ENCODE data around the gene LACC1. TPM values are rescaled to one million over a fixed set of nuclear protein-coding genes. Genes with fewer than 3 reads are reported as not detected.

LACC1 gene
- total and polyA plus RNA-seq, 10 donors = 3.0 to 17.6 (median 11.4) TPM

GRCh38 chr13:43852923-43853404 lies 26.7 kb upstream of the LACC1 start:
- Histone ChIP-seq H3K27me3 (replicated peaks in 1 of 7) (no peaks in the 10 kb centered on the region), H3K9me3 (peaks cover 25 to 69% (median 66%) of the 10 kb centered on the region in 8 donors), H3K4me3 (no peak overlapping the region), H3K36me3 (peaks cover 0 to 41% (median 2%) of the 10 kb centered on the region in 6 donors), H3K4me1 (peaks cover 0 to 4% (median 0%) of the 10 kb centered on the region in 6 donors), H3K27ac (no peak overlapping the region)
- DNase-seq = no peak
- intact Hi-C loops (cut with DNase I; ENCODE audit: low total_unique reads) = no loop called here
- WGBS, 5 donors = 75 to 100% (median 97%) methylated on average over 1 of the region's 1 CpG
- TF ChIP-seq POLR2A (IDR thresholded peaks at IDR 0.05) = no peak
- TF ChIP-seq POLR2AphosphoS5 (IDR thresholded peaks at IDR 0.05) = no peak
- TF ChIP-seq, protein P1, sequence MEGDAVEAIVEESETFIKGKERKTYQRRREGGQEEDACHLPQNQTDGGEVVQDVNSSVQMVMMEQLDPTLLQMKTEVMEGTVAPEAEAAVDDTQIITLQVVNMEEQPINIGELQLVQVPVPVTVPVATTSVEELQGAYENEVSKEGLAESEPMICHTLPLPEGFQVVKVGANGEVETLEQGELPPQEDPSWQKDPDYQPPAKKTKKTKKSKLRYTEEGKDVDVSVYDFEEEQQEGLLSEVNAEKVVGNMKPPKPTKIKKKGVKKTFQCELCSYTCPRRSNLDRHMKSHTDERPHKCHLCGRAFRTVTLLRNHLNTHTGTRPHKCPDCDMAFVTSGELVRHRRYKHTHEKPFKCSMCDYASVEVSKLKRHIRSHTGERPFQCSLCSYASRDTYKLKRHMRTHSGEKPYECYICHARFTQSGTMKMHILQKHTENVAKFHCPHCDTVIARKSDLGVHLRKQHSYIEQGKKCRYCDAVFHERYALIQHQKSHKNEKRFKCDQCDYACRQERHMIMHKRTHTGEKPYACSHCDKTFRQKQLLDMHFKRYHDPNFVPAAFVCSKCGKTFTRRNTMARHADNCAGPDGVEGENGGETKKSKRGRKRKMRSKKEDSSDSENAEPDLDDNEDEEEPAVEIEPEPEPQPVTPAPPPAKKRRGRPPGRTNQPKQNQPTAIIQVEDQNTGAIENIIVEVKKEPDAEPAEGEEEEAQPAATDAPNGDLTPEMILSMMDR (IDR thresholded peaks at IDR 0.05 in 8 of 11, conservative IDR thresholded peaks at IDR 0.05 in 3 of 11) = no peak

DNA sequence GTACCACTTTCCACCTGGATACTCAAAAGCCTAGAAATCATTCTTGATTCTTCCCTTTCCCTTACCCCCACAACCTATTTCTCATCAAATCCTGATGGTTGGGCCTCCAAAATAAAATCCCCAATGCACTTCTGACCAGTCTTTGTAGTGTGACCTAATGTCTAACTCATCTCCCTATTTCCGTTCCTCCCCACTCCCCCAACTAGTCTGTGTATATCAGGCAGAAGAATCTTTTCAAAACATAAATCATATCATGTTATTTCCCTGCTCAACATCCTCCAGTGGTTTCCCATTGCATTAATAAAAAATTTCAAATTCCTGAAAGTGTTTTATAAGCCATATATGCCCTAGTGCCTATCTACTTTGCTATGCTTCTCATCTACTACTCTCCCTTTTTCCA lies 17.8 kb upstream of the LACC1 start:
- peaks cover 0 to 5% (median 0%) of the 10 kb centered on the region in 6 donors for H3K36me3 ChIP-seq
- H3K4me1 ChIP-seq = no peaks in the 10 kb centered on the region
- intact Hi-C loops (cut with DNase I; ENCODE audit: low total_unique reads) = no loop called here
- WGBS, 5 donors = 91 to 97% (median 94%) methylated on average over 1 of the region's 1 CpG
- H3K27me3 ChIP-seq (replicated peaks in 1 of 7) = no peaks in the 10 kb centered on the region
- no peak overlapping the region for H3K4me3 ChIP-seq
- no peak for DNase-seq
- no peak overlapping the region for H3K27ac ChIP-seq
- TF ChIP-seq POLR2A (IDR thresholded peaks at IDR 0.05) (no peak), POLR2AphosphoS5 (IDR thresholded peaks at IDR 0.05) (no peak)
- TF ChIP-seq, protein P1 (IDR thresholded peaks at IDR 0.05 in 8 of 11, conservative IDR thresholded peaks at IDR 0.05 in 3 of 11) = no peak
- H3K9me3 ChIP-seq = no peaks in the 10 kb centered on the region

DNA sequence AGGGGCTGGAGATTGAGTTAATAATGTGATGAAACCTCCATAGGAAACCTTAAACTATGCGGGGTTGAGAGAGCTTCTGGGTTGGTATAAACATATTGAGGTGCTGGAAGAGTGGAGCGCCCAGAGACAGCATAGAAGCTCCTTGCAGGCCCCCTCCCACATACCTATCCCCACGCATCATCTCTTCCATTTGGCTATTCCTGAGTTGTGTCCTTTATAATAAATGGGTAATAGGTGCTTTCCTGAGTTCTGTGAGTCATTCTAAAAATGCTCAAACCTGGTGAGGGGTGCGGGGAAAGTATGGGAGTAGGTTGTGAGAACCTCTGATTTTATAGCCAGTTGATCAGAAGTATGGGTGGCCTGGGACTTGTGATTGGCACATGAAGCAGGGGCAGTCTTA lies 14.8 kb upstream of the LACC1 start:
- peaks cover 0 to 10% (median 0%) of the 10 kb centered on the region in 6 donors for H3K36me3 ChIP-seq
- intact Hi-C loops (cut with DNase I; ENCODE audit: low total_unique reads) = no loop called here
- WGBS, 5 donors = 95 to 99% (median 96%) methylated on average over 4 of the region's 4 CpGs

GRCh38 chr13:43865892-43866291 lies 13.8 kb upstream of the LACC1 start:
- no peak for TF ChIP-seq POLR2A (IDR thresholded peaks at IDR 0.05)
- no peak for TF ChIP-seq POLR2AphosphoS5 (IDR thresholded peaks at IDR 0.05)
- TF ChIP-seq, protein P1 (IDR thresholded peaks at IDR 0.05 in 8 of 11, conservative IDR thresholded peaks at IDR 0.05 in 3 of 11) = no peak
- intact Hi-C loops (cut with DNase I; ENCODE audit: low total_unique reads) = no loop called here
- H3K27me3 ChIP-seq (replicated peaks in 1 of 7) = no peaks in the 10 kb centered on the region
- peaks cover 0 to 17% (median 0%) of the 10 kb centered on the region in 6 donors for H3K36me3 ChIP-seq
- 83 to 91% (median 86%) methylated on average over 4 of the region's 4 CpGs for WGBS, 5 donors
- H3K9me3 ChIP-seq = no peaks in the 10 kb centered on the region
- H3K4me3 ChIP-seq = no peak overlapping the region
- H3K27ac ChIP-seq = no peak overlapping the region
- H3K4me1 ChIP-seq = no peaks in the 10 kb centered on the region
- DNase-seq = no peak

More for the DNA sequence above, 14.8 kb upstream of the LACC1 start:
- no peaks in the 10 kb centered on the region for H3K27me3 ChIP-seq (replicated peaks in 1 of 7)
- TF ChIP-seq POLR2AphosphoS5 (IDR thresholded peaks at IDR 0.05) (no peak), POLR2A (IDR thresholded peaks at IDR 0.05) (no peak)
- TF ChIP-seq, protein P1 (IDR thresholded peaks at IDR 0.05 in 8 of 11, conservative IDR thresholded peaks at IDR 0.05 in 3 of 11) = no peak
- no peak for DNase-seq
- no peak overlapping the region for H3K27ac ChIP-seq
- no peaks in the 10 kb centered on the region for H3K9me3 ChIP-seq
- no peaks in the 10 kb centered on the region for H3K4me1 ChIP-seq
- no peak overlapping the region for H3K4me3 ChIP-seq
